ENCODE data around the gene NPB.

DNA sequence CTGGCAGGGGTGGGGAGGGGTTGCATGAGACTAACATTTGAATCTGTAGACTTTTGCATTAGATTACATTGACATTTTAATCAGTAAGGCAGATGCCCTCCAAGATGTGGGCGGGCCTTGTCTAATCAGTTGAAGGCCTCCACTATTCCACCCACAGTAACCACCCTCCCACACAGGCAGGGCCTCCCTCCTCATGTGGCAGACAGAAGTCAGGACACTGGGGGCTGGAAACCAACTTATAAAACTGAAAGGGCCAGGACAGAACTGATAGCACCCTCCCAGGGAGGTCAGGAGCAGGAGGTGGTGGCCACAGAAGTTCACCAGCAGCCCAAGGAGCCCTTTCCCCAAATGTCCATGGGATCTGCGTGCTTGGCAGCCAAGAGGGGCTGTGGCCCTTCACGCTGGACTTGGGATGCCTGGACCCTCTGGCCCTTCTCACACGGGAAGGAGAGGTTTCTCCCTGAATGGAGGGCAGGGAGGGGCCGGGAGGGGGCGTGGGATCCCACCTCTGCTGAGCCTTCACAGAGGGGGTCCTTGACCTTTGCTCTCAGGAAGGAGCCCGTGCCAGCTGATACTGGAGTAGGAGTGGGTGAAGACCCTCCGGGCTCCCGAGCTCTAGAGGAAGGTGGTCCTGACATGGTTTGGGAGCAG is 30.4 kb downstream of the NPB start:
- TF ChIP-seq REST (IDR thresholded peaks at IDR 0.05; ENCODE audit: low read depth) (no peak), EGR1 (IDR thresholded peaks at IDR 0.05) (no peak), NFIC (IDR thresholded peaks at IDR 0.05) (no peak), EP300 (IDR thresholded peaks at IDR 0.05; ENCODE audit: borderline replicate concordance) (no peak), USF1 (IDR thresholded peaks at IDR 0.05) (no peak), TAF1 (IDR thresholded peaks at IDR 0.05; ENCODE audit: low read depth) (no peak), TEAD4 (IDR thresholded peaks at IDR 0.05) (no peak), YY1 (IDR thresholded peaks at IDR 0.05; ENCODE audit: low read depth) (no peak), FOXM1 (IDR thresholded peaks at IDR 0.05; ENCODE audit: borderline replicate concordance, low read depth) (no peak)
- TF ChIP-seq, protein P1, sequence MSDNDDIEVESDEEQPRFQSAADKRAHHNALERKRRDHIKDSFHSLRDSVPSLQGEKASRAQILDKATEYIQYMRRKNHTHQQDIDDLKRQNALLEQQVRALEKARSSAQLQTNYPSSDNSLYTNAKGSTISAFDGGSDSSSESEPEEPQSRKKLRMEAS (IDR thresholded peaks at IDR 0.05) = no peak

Measured in Ishikawa (cell line).